ENCODE results near the gene PRPF40B. TPM values are rescaled to one million over a fixed set of nuclear protein-coding genes. Genes with fewer than 3 reads are reported as not detected.

Gene PRPF40B
- total RNA-seq, 1 donor, result 5.4 TPM

DNA sequence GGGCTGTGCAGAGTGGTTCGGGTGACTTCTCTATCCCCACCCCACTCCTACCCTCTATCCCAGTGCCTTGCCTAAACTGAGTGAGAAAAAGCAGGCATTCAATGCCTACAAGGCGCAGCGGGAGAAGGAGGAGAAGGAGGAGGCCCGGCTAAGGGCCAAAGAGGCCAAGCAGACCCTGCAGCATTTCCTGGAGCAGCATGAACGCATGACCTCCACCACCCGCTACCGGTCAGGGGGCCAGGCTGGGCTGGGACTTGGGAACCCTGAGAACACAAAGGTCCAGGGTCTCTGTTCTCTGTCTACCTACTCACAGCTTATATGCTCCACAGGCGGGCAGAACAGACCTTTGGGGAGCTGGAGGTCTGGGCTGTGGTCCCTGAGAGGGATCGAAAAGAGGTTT is 11.7 kb downstream of the PRPF40B start:
- DNase-seq (ENCODE audit: low read depth in 2 of 3, low spot score in 2 of 3), result no peak

DNA sequence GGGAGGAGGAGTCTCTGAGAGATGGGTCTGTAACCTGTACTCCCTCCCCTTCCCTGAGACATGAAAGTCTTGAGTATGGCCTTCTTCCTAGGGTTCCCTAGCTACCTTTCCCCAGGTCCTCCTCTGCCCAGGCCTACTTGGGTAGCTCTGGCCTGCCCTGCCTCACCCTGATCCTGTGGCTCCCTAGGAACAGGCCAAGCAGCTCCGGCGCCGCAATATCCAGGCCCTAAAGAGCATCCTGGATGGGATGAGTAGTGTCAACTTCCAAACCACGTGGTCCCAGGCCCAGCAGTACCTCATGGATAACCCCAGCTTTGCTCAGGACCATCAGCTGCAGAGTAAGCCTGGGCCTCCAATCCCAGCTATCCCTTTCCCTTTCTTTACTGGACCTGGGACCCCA is 12.3 kb downstream of the PRPF40B start:
- DNase-seq (ENCODE audit: low read depth in 2 of 3, low spot score in 2 of 3), result no peak

- DNase-seq (ENCODE audit: low read depth in 2 of 3, low spot score in 2 of 3), result no peak
Measured at GRCh38 chr12:49636574-49636973, 13.2 kb downstream of the PRPF40B start.

GRCh38 chr12:49636979-49637755 is 13.8 kb downstream of the PRPF40B start:
- peak in 2 of 3 donors; percentile 65 to 83 for DNase-seq (ENCODE audit: low read depth in 2 of 3, low spot score in 2 of 3)

- no peak for DNase-seq (ENCODE audit: low read depth in 2 of 3, low spot score in 2 of 3)
Measured at GRCh38 chr12:49641748-49642369, 18.5 kb downstream of the PRPF40B start.

- no peak for DNase-seq (ENCODE audit: low read depth in 2 of 3, low spot score in 2 of 3)
Measured at GRCh38 chr12:49642370-49642802, 19.0 kb downstream of the PRPF40B start.

- DNase-seq (ENCODE audit: low read depth in 2 of 3, low spot score in 2 of 3), result no peak
Measured at GRCh38 chr12:49643135-49643534, 19.8 kb downstream of the PRPF40B start.

DNA sequence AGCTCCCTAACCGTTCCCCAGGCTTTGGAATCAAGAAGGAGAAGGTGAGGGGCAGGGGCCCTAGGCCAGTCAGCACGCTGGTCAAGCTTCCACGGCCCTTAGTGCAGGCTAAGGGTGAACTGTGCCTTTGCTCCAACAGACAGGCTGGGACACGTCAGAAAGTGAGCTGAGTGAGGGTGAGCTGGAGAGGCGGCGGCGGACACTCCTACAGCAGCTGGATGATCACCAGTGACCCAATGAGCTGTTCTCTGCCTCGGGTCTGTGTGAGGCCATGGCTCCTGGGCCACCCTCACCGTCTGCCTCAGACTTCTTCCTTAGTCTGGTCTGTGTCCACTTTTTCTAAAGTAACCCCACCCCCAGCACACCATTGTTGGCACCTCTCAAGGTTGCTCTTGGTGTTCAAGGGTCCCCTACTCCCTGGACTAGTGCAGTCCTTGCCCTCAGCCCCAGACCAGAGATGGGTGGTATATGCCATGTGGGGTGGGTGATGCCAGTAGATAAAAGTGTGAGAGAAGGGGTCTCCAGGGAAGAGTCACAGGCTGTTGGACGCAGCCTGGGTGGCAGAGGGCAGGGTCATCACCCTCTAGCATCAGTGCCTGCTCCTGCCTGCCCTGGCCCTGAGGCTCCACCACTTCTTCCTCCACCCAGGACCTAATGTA is 20.7 kb downstream of the PRPF40B start:
- DNase-seq (ENCODE audit: low read depth in 2 of 3, low spot score in 2 of 3), result no peak

GRCh38 chr12:49644620-49644994 is 21.2 kb downstream of the PRPF40B start:
- DNase-seq (ENCODE audit: low read depth in 2 of 3, low spot score in 2 of 3), result peak; percentile 67 to 90 (median 80)

DNA sequence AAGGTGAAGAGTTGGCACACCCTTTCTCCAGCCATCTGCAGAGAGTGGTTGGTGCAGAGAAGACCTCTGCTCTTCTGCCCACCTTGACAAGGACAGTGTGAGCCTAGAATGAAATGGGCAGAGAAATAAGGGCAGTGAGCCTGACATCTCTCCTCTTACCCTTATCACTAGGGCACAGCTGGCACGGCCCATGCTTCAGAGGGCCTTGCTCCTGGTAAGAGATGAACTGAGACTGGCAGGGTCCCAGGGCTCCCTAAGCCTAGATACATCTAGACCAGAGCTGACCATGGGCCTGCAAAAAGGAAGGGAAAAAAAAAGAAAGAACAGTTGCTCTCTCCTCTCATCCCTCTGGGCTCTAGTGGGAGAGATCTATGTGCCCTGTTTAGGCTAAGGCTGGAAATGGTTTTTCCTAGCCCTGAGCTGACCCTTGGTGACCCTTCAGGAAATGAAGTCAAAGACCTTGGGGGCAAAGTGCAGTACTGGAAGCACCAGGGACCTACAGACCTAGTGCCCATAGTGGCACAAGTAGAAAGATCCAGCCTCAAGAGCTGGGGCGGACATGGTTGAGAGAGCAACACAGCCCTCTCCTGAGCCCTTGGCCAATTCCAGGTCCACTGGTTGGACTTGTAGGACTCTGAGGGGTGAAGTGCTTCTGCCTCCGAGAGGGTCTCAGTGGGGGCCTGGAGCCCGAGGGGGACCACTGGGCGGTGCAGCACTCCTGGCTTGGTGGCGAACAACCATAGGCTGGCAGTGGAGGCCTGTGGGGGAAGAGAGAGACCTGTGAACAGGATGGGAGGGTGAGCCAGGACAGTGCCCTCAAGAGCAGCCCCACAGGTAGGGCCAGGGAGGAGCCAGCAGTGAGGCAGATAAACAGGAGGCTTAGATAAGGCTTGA is 22.0 kb downstream of the PRPF40B start:
- DNase-seq (ENCODE audit: low read depth in 2 of 3, low spot score in 2 of 3), result peak in 2 of 3 donors; percentile 17 to 25

DNA sequence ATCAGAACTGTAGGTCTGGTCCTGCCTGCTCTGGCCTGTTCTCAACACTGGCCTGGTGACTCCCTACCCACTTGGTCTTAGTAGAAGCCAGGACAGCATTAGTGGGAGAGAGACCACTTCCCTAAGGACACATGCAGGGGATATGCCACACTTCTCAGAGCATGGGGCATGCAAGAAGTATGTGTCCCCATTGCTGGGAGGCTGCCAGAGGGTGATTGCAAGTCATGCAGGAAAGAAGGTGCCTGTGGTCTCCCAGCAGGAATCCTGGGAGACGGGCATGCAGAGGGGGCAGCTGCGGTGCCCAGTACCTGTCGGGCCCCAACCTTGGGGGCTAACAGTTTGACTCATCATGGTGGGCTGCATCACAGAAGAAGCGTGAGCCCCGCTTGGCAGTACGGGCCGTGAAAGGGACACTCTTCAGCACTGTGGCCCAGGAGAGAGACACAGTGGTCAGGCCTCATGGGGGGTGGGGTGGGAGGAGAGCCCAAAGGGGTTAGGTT is 23.0 kb downstream of the PRPF40B start:
- no peak for DNase-seq (ENCODE audit: low read depth in 2 of 3, low spot score in 2 of 3)

DNA sequence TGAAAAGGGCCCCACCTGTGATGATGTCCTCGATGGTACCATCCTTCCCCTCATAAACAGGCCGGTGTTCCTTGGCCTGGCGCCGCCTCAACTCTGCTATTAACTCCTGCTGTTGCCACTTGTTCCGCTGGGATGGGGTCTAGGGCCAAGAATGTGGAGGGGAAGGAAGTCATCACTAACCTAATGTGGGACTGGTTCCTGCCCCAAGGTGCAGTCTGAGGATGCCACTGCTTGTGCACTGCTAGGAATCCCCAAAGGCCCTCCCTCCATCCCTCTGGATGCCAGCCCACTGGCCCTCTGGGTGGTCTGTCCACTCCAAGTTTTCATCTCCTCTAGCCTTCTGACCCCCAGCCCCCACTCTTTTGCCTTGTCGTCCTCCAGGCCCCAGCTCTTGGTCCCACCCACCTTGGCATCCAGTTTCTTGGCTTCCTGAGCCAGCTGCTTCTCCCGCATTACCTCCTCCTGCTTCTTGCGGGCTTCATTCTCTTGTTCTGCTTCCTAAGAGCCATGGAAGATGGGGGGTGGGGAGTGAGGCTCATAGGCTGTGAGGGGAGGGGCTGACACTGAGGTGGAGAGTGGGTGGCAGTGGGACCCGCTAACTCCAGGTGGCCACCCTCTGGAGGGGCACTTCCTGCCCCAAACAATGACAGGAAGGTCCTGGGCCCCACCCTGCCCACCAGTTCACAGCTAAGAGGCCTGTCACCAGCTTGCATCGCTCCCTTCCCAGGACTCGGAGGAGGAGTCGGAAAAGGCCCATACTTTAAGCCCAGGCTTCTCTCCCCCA is 23.7 kb downstream of the PRPF40B start:
- no peak for DNase-seq (ENCODE audit: low read depth in 2 of 3, low spot score in 2 of 3)

GRCh38 chr12:49647827-49648711 is 24.7 kb downstream of the PRPF40B start:
- no peak for DNase-seq (ENCODE audit: low read depth in 2 of 3, low spot score in 2 of 3)

DNA sequence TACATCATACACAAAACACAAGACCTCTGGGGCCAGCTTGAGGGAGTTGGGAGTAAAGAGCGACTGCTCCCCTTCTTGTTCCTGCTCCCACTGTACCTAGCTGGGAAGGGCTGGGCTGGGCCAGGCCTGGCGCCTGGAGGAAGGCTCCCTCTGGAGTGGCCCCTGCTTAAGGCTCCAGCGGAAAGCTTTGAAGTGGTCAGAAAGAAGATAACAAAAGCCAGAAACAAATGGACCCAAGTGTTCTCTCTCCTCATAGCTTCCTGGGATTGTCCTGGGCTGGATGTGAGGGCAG is 25.3 kb downstream of the PRPF40B start:
- DNase-seq (ENCODE audit: low read depth in 2 of 3, low spot score in 2 of 3), result no peak

GRCh38 chr12:49649445-49649844 is 26.1 kb downstream of the PRPF40B start:
- no peak for DNase-seq (ENCODE audit: low read depth in 2 of 3, low spot score in 2 of 3)

GRCh38 chr12:49649892-49650291 is 26.5 kb downstream of the PRPF40B start:
- DNase-seq (ENCODE audit: low read depth in 2 of 3, low spot score in 2 of 3), result no peak

DNA sequence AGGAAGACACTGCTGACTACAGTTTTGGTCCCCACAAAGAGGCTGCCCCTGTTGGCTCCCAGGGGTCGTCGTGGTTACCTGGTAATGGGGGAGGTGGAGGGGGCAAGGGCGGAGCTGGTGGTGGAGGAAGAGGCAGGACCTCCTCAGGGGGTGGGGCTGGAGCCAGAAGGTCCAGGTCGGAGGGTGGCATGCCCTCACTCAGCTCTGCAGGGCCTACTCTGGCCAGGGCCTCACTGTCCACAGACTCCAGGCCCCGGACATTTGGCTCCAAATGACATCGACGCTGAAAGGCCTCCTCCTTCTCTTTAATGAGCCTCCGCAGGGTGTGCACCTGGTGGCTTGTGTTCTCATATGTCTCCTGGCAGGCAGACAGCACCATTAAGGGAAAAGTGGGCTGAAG is 28.5 kb downstream of the PRPF40B start:
- DNase-seq (ENCODE audit: low read depth in 2 of 3, low spot score in 2 of 3), result no peak

DNA sequence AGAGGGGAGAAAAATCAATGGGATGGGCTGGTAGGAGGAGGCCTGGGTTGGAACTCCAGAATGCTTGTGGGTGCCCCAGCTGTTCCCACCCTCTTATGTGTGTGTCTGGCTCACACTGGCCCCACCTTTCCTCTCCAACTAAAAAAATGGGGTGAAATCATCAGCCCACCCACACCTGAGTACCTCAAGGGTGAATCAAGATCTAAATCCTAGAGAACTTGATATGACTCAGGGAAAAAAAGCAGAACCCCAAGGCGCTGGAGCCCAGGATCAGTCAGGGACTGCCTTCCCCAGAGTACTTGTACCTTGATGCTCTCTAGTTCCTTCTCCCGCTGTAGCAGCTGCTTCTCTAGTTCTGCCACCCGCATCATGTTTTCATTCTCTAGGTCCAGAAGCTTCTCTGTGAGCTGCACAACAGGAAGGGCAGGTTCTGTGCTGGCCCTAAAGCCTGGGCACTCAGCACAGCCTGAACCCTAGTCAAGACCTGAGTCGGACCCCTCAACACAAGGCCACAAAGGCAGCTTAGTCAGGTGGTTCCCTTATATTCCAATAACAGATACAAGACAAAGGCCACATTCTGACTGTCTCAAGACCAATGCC is 29.7 kb downstream of the PRPF40B start:
- no peak for DNase-seq (ENCODE audit: low read depth in 2 of 3, low spot score in 2 of 3)

GRCh38 chr12:49654715-49655114 is 31.4 kb downstream of the PRPF40B start:
- DNase-seq (ENCODE audit: low read depth in 2 of 3, low spot score in 2 of 3), result no peak
